ENCODE measurements around the gene B3GNT5.
"Not testable (repeated sequence)": the region's sequence is repeated elsewhere in the genome, so short reads cannot be mapped to it uniquely, and the experiment has no call there.

Gene B3GNT5

DNA sequence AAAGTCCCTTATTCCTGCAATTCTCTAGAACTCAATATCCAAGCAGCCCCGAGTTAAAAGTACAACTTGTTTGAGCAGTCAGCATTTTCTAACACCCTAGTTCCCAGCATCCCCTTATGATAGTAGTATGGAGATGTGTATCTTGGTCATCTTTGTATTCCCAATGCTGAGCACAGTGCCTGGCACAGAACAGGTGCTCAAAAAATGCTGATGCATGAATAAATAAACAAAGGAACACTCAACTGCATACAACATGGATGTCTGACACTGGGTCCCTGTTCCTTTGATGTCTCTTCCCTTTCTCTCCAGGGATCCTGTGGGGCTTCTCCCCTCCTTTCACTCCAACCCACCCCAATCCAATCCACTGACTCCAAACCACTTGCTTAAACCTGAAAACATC lies 23.9 kb upstream of the B3GNT5 start:
- FAIRE-seq (no peak), DNase-seq (ENCODE audit: extremely low spot score, insufficient read length, low read depth) (no peak)

DNA sequence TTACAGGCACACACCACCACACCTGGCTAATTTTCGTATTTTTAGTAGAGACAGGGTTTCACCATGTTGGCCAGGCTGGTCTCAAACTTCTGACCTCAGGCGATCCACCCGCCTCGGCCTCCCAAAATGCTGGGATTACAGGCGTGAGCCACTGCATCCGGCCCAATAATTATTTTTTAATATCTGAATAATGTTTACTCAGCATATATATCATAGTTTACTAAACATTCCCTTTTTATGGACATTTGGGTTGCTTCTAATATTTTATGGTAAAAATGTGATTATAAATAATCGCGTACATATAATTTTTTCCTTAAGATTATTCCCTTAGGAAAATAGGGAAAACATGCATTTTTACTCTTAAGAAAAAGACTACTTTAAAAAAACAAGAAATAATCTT lies 22.8 kb upstream of the B3GNT5 start:
- not testable (repeated sequence) for FAIRE-seq; DNase-seq (ENCODE audit: extremely low spot score, insufficient read length, low read depth)

DNA sequence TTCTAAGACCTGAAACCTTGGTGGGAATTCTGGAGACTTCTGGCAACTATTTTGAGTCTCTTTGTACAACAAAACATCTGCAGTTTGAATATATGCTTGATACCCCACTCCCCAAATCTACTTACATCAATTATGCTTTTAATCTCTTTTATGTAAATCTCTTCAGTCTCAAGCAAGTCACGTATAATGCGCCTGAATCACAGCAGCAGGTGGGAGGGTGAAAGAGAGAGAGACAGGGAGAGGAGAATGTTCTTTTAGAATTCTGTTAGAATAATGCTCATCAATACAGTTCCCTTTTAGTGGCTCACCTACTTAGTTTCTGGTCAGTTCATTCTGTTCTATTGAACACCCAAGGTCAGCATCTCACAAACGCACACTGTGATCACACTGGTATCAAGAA lies 22.2 kb upstream of the B3GNT5 start:
- FAIRE-seq = no peak
- no peak for DNase-seq (ENCODE audit: extremely low spot score, insufficient read length, low read depth)

DNA sequence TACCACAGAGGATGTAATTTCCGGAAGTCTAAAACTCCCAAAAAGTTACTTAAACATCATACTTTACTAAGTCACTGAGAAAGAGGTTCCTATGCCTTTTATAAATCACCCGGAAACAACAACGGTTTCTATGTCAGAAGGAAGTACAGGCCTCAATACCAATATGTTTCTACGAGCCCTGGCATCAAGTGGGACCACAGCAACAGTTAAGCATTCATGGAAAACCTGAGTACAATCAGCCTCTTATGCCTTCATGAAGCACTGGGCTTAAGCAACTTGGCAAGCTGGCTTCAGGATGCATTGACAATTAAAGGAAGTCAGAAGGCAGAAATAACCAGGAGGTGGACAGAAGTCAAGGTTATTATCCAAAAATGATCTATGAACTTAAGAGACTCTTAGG lies 19.1 kb upstream of the B3GNT5 start:
- DNase-seq (ENCODE audit: extremely low spot score, insufficient read length, low read depth) (no peak), FAIRE-seq (no peak)

DNA sequence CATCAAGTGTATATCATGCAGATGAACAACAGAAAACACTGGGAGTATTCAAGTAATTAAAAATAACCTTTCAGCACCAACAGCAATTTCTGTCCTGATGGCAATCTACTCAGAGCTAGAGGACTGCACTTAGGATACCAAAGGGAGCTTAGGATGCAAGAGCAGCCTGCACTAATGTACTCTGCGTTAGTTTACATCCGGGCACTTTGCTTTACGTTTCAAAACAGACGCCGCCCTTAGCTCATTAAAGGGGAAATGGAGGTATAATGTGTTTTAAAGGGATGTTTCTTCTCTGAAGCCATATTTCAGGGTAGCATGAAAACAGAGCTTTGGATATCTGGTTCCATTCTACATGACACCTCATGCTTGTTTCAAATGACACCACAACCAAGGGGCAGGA lies 14.0 kb upstream of the B3GNT5 start:
- no peak for DNase-seq (ENCODE audit: extremely low spot score, insufficient read length, low read depth)
- no peak for FAIRE-seq

- DNase-seq (ENCODE audit: extremely low spot score, insufficient read length, low read depth) (no peak), FAIRE-seq (no peak)
These were observed 10.6 kb upstream of the B3GNT5 start for GRCh38 chr3:183242431-183242830.

- DNase-seq (ENCODE audit: extremely low spot score, insufficient read length, low read depth) (no peak), FAIRE-seq (no peak)
These were observed 8.8 kb upstream of the B3GNT5 start for GRCh38 chr3:183244219-183244618.

DNA sequence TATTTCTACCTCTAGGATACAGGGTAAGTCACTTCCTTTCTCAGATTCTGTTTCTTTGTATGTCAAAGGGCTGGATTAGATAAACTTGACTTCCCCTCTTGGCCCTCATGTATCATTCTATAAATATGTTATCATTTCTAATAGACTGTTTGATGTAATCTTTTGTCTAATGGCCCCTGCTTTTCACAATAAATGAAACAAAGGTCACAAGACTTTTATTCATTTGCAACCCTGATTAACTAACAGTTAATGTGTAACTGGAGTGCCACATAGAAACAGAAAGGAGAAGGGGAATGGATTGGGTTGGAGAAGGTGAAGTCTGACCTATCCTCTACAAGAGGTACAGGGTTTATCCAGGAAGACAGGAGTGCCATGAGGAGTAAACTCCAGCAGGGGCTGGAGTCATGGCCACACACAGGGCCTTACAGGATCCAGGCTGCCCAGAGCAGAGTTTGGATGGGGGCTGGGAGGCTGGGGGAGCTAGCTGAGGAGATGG lies 8.0 kb upstream of the B3GNT5 start:
- DNase-seq (ENCODE audit: extremely low spot score, insufficient read length, low read depth) (no peak), FAIRE-seq (no peak)

GRCh38 chr3:183247011-183247589 lies 6.0 kb upstream of the B3GNT5 start:
- FAIRE-seq (no peak), DNase-seq (ENCODE audit: extremely low spot score, insufficient read length, low read depth) (no peak)

- no peak for DNase-seq (ENCODE audit: extremely low spot score, insufficient read length, low read depth)
- no peak for FAIRE-seq
These were observed 3.9 kb upstream of the B3GNT5 start for GRCh38 chr3:183249006-183249718.

GRCh38 chr3:183252118-183252782 lies 803 bp upstream of the B3GNT5 start:
- FAIRE-seq = no peak
- no peak for DNase-seq (ENCODE audit: extremely low spot score, insufficient read length, low read depth)

DNA sequence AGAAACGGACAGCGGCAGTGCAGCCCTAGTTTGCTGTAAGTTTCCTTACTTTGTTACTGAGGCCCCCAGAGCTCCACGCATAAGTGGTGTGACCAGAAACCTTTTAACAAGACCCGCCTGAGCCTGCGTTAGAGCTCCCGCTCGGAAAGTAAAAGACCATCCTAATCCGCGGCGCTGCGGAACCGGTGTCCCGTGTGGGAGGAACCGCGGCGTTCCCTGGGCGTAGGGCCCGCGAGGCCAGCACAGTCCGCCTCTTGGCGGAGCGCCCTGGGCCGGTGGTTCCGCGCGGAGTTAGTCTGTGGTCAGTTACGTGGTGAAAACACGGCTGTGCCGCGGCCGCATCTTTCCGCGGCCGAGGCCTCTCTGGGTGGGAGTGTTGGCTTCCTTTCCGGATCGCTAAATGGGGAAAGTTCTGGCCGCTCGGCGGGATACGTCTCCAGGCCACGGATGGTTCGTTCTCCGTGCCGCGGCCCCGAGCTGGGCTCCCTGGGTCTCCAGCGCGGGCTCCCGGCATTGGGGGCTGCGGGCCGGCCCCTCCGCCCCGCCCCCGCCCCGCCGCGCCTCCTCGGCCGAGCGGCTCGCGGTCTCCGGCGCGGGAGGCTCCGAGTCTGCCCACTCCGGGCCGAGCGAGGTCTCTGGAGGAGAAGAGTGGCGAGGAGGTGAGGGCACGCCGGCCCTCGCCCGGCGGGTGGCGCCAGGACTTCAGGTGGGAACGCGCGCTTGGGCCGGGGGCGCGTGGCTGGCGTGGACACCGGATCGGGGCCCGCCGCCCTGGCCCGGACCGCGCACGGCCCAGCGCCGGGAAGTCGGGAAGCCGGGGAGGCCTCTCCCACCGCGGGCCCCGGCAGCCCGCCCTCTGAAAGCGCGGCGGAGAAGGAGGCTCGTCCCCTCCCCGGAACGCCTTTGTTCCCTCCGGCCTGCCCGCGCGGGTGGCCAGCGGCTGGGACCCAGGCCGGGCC lies 754 bp downstream of the B3GNT5 start:
- FAIRE-seq (no peak), DNase-seq (ENCODE audit: extremely low spot score, insufficient read length, low read depth) (no peak)

DNA sequence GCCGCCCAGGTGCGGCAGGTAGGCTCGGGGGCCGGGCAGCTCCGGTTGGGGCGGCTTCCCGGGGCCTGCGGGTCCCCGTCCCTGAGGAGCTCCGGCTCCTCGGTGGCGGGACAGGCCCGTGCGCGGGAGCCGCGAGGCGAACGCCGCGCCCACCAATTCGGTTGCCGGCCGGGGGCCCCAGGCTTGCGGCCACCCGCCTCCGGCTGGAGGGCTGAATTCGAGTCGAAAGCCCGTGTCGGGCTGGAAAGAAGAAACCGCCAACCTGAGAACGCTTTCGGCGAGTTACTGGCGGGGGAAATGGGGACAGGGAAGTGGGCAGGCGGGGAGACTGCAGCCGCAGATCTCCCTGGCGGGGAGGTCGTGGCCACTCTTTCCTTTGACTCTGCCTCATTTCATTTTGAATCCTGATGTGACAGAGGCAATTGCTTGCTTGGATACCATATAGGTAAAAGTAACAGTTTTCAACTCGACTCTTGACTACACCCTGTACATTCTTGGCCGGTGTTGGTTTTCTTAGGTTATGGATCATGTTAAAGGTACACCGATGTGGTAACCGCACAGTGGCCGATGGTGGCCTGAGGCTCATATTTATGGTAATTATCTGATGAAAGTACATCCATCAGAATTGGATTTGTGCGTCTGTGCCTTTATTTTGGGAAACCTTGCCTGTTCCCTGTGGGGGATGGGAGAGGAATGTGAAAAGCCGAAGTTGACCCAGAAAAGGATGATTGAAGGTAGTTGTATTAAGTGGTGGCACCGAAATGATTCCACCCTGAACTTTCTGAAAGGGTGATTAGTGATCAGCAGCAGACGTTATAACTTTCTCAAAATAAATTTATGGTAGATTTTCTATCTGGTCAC lies 1.7 kb downstream of the B3GNT5 start:
- DNase-seq (ENCODE audit: extremely low spot score, insufficient read length, low read depth) (no peak), FAIRE-seq (no peak)

DNA sequence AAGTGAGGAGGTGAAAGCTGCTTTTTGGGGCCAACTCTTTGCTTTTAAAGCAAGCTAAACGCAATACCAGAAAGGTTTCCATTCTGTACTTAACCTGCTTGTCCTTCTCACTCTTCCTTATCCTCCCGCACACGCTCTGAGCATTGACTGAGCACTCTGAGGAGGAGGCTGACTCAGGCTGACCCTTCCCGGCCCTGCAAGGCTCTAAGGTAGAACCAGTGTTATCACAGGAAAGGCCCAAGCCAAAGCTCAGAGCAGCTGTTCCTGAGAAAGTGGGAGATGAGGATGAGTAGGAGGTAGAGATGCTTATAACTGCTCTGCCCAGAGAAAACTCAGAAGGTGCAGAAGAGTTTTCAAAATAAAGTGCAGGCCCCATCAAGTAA lies 2.3 kb downstream of the B3GNT5 start:
- no peak for DNase-seq (ENCODE audit: extremely low spot score, insufficient read length, low read depth)
- FAIRE-seq = no peak

- no peak for FAIRE-seq
- no peak for DNase-seq (ENCODE audit: extremely low spot score, insufficient read length, low read depth)
These were observed 6.0 kb downstream of the B3GNT5 start for GRCh38 chr3:183259087-183259486.

DNA sequence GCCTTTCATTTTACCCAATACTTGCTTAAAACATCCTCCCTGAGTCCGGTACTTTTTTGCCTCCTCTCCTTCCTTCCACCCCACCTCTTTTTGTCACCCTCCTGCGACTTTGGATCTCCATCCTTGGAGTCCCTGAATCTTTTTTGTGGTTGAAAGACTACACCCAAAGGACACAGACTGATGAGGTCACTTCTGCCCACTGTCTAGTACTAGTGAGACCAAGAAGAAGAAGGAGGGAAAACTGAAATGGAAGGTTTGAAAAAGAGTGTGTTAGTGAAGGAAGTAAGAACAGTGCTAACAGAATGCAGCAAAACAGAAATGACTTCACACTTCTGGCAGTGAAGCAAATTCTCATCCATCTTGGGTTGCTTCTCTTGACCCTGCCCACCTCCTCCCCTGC lies 6.6 kb downstream of the B3GNT5 start:
- no peak for FAIRE-seq
- DNase-seq (ENCODE audit: extremely low spot score, insufficient read length, low read depth) = no peak

DNA sequence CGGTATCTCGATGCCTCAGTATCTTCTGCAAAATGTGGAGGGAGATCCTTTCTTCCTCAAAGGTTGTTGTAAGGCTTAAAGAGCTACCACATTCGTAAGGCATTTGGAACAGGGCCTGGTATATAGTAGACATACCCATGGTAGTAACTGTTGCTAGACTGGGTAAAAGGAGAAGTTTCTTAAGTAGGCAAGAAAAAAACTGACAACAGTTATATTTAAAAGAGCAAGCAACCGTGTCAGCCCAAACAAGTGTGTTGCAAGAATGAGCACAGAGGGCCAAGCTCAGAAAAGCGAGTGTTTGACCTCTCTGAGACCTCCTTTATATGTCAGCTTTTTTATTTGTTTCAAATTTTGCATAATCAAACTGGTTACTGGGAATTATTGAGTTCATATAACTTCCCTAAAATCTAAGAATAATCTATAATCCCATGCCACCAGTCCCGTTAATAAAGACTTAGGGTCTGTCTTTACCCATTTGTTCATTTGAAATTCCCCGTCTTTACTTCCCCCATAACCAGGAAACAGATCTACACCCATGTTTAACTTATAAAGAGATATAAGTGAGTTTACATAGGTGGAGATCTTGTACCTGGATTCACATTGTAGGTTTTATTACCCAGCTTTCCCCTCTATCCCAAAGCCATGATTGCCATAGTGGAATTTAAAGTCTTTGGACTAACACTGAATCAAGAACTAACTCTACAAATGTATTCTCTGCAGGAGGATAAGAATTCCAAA lies 7.3 kb downstream of the B3GNT5 start:
- FAIRE-seq = no peak
- DNase-seq (ENCODE audit: extremely low spot score, insufficient read length, low read depth) = no peak

GRCh38 chr3:183261151-183261724 lies 8.2 kb downstream of the B3GNT5 start:
- FAIRE-seq (no peak), DNase-seq (ENCODE audit: extremely low spot score, insufficient read length, low read depth) (no peak)
